DOHH2 (cell line): ENCODE measurements around the gene TOMM70.

Experiments used
- H3F3A ChIP-seq: fragments of 200-600 bp; sonication (generic), shearing (Covaris generic); 2 replicates; pipeline ENCODE4 v1.6.0; 2016; ENCODE audit warnings: antibody characterized with exemption, mild to moderate bottlenecking; ENCODE audit not compliant: control insufficient read depth, insufficient read depth
- H3K27ac ChIP-seq: fragments of 200-600 bp; sonication (generic); 2 replicates; pipeline ENCODE4 v1.5.1; 2014; ENCODE audit warnings: low read depth, mild to moderate bottlenecking, low read length, moderate library complexity
- H3K27me3 ChIP-seq: fragments of 200-600 bp; sonication (generic); 2 replicates; pipeline ENCODE4 v1.6.1; 2014; ENCODE audit warnings: mild to moderate bottlenecking, low read length, mixed read lengths; ENCODE audit not compliant: control insufficient read depth
- H3K36me3 ChIP-seq: fragments of 200-600 bp; sonication (generic); 2 replicates; pipeline ENCODE4 v1.6.1; 2014; ENCODE audit warnings: mild to moderate bottlenecking, low read length, moderate library complexity, mixed read lengths; ENCODE audit not compliant: control insufficient read depth
- H3K4me1 ChIP-seq: fragments of 200-600 bp; sonication (generic); 2 replicates; pipeline ENCODE4 v1.6.1; 2014; ENCODE audit warnings: mild to moderate bottlenecking, low read length, mixed read lengths; ENCODE audit not compliant: control insufficient read depth
- H3K4me2 ChIP-seq: fragments of 200-600 bp; sonication (generic); 2 replicates; pipeline ENCODE4 v1.6.0; 2014; ENCODE audit warnings: mild to moderate bottlenecking, low read length, moderate library complexity
- H3K4me3 ChIP-seq: fragments of 200-600 bp; sonication (generic); 2 replicates; pipeline ENCODE4 v1.5.1; 2014; ENCODE audit warnings: mild to moderate bottlenecking, low read length, mixed read lengths
- H3K79me2 ChIP-seq: fragments of 200-600 bp; sonication (generic); 2 replicates; pipeline ENCODE4 v1.6.1; 2014; ENCODE audit warnings: mild to moderate bottlenecking, low read length, mixed read lengths; ENCODE audit not compliant: control insufficient read depth
- H3K9me2 ChIP-seq: fragments of 200-600 bp; sonication (generic); replicated peaks from 2 replicates; pipeline ENCODE4 v1.6.1; 2014; ENCODE audit warnings: mild to moderate bottlenecking, low read length, mixed read lengths; ENCODE audit not compliant: control insufficient read depth
- H3K9me3 ChIP-seq: fragments of 200-600 bp; sonication (generic); 2 replicates; pipeline ENCODE4 v1.6.1; 2014; ENCODE audit warnings: antibody characterized with exemption, low read length, mixed read lengths; ENCODE audit not compliant: control insufficient read depth, insufficient read depth
- H4K20me1 ChIP-seq: fragments of 200-600 bp; sonication (generic); 2 replicates; pipeline ENCODE4 v1.6.0; 2014; ENCODE audit warnings: low read depth, mild to moderate bottlenecking, antibody characterized with exemption, low read length, moderate library complexity; ENCODE audit not compliant: control insufficient read depth, insufficient read depth
- EZH2phosphoT487 ChIP-seq: fragments of 200-600 bp; sonication (generic); IDR thresholded peaks from 2 replicates; pipeline ENCODE4 v1.6.1; 2017; ENCODE audit warnings: borderline replicate concordance, mild to moderate bottlenecking, antibody characterized with exemption, low read length, moderate library complexity, mixed read lengths
- TF ChIP-seq, protein P1 (sequence below): fragments of 200-600 bp; sonication (generic); IDR thresholded peaks from one replicate; pipeline ENCODE4 v1.5.1; 2014; ENCODE audit warnings: antibody characterized with exemption, mild to moderate bottlenecking, low read depth, low read length; ENCODE audit not compliant: poor library complexity, severe bottlenecking

The TOMM70 gene

DNA sequence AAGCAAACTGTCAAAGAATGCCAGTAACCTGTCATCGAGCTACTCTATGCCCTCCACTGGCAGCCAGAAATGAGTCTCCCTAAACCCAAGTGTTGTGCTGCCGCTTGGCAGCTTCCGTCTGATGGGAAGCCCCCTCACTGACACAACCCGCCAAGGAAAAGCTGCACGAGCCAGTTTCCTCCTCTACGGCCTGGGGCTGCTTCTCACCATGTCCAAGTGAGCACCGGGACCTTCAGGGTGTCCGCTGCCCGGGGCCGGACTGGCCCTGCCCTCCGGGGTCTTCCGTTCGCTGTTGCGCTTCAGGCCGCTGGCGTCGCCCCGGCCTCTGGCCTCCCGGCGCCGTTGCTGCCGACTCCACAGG, 490 bp downstream of the TOMM70 start:
- H3K4me3 ChIP-seq, result peak overlapping the region; percentile 96
- TF ChIP-seq, protein P1, sequence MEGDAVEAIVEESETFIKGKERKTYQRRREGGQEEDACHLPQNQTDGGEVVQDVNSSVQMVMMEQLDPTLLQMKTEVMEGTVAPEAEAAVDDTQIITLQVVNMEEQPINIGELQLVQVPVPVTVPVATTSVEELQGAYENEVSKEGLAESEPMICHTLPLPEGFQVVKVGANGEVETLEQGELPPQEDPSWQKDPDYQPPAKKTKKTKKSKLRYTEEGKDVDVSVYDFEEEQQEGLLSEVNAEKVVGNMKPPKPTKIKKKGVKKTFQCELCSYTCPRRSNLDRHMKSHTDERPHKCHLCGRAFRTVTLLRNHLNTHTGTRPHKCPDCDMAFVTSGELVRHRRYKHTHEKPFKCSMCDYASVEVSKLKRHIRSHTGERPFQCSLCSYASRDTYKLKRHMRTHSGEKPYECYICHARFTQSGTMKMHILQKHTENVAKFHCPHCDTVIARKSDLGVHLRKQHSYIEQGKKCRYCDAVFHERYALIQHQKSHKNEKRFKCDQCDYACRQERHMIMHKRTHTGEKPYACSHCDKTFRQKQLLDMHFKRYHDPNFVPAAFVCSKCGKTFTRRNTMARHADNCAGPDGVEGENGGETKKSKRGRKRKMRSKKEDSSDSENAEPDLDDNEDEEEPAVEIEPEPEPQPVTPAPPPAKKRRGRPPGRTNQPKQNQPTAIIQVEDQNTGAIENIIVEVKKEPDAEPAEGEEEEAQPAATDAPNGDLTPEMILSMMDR, result peak; percentile 10
- no peak for TF ChIP-seq EZH2phosphoT487
- no peaks in the 10 kb centered on the region for H3K9me2 ChIP-seq
- peaks cover 46% of the 10 kb centered on the region for H3K4me1 ChIP-seq
- peak overlapping the region; percentile 66 for H3K27ac ChIP-seq
- peak overlapping the region; percentile 92 for H3K4me2 ChIP-seq
- no peaks in the 10 kb centered on the region for H3K9me3 ChIP-seq
- no peaks in the 10 kb centered on the region for H3K27me3 ChIP-seq
- peaks cover 88% of the 10 kb centered on the region for H3K79me2 ChIP-seq
- peaks cover 32% of the 10 kb centered on the region for H3K36me3 ChIP-seq
- H3F3A ChIP-seq, result no peaks in the 10 kb centered on the region
- peaks cover 11% of the 10 kb centered on the region; the same call in 1 of the 2 replicates for H4K20me1 ChIP-seq

DNA sequence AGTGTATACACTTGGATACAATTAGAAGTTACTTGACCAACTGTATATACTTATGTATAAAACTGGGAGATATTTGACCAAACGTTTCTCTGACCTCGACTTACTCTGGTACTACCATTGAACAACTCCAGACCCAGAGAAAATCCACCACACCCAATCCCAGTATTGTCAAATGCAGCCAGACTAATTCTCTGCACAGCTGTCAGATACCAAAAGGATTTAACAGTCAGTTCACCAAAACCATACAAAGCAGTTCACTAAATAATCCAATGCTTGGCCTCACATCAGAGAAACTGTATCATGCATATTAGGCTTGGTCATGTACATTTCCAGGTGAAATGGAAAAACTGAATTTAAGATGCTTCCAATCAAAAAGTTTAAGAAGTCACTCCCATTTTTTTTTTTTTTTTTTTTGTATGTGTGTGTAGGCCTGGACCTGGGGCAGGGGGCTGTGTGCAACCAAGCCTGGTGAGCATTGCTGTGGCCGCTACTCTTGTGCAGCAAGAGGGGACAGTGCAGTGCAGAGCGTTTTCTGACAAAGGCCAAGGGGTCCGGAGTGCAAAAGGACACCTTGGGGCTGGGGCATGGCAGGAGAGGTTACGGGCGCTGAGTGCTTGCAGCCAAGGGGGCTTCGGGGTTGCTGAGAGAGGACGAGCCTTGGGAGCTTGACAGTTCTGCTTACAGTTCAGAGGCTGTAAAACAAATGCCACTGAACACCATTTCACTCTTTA, 1.4 kb downstream of the TOMM70 start:
- H3K27ac ChIP-seq, result no peak overlapping the region
- no peak for TF ChIP-seq EZH2phosphoT487
- TF ChIP-seq, protein P1, result no peak

DNA sequence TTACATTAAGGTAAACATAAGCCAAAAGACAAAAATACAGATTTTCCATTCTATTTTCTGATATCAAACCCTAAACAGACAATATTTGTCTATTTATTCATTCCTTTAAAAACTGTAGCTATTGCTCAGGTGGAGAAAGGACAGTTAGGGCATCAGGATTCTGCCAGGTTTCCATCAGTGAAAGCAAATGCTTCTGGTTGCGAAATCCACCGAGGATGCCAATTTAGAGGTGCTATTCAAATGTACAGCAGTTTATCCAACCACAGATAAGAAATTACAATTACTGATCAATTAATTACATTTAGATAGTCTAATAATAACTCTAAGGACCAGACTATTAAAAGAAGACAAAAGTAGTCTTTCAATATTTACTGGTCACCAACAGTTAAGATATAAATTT, 3.9 kb downstream of the TOMM70 start:
- Histone ChIP-seq H3K27me3 (no peaks in the 10 kb centered on the region), H3K79me2 (peaks cover 97% of the 10 kb centered on the region), H3K9me2 (no peaks in the 10 kb centered on the region), H3K4me2 (no peak overlapping the region), H3K4me3 (no peak overlapping the region), H3K36me3 (peaks cover 50% of the 10 kb centered on the region), H4K20me1 (peaks cover 11% of the 10 kb centered on the region; the same call in 1 of the 2 replicates), H3K27ac (no peak overlapping the region), H3F3A (no peaks in the 10 kb centered on the region), H3K4me1 (peaks cover 22% of the 10 kb centered on the region), H3K9me3 (no peaks in the 10 kb centered on the region)
- TF ChIP-seq EZH2phosphoT487, result no peak
- TF ChIP-seq, protein P1, result no peak

More for the DNA sequence above, 1.4 kb downstream of the TOMM70 start:
- Histone ChIP-seq H3K9me2 (no peaks in the 10 kb centered on the region), H3K36me3 (peaks cover 36% of the 10 kb centered on the region), H3K79me2 (peaks cover 97% of the 10 kb centered on the region), H3K9me3 (no peaks in the 10 kb centered on the region), H3K4me2 (peak overlapping the region; percentile 92), H4K20me1 (peaks cover 11% of the 10 kb centered on the region; the same call in 1 of the 2 replicates), H3K4me1 (peaks cover 46% of the 10 kb centered on the region), H3F3A (no peaks in the 10 kb centered on the region), H3K27me3 (no peaks in the 10 kb centered on the region), H3K4me3 (peak overlapping the region; percentile 96)
